ENCODE results near the gene C1orf232. TPM values are rescaled to one million over a fixed set of nuclear protein-coding genes. Genes with fewer than 3 reads are reported as not detected.

C1orf232 gene
- total and polyA plus RNA-seq, 2 of the 8 experiments (the other 6 are each of a cell fraction or from before 2014, with no cell fraction given): not detected

- no peak for TF ChIP-seq POU5F1 (IDR thresholded peaks at IDR 0.05; ENCODE audit: low read depth, low read length)
These were observed 42.8 kb downstream of the C1orf232 start (continued) for GRCh38 chr1:26125946-26126320.

- H2BK15ac ChIP-seq (ENCODE audit: low read length): no peak overlapping the region
- H3K79me1 ChIP-seq (ENCODE audit: low read depth, low read length): no peaks in the 10 kb centered on the region
- no peak overlapping the region for H3K4me2 ChIP-seq (ENCODE audit: insufficient read depth in 1 of 2, low read depth in 2 of 2, low read length in 2 of 2)
- no peaks in the 10 kb centered on the region for H3K79me2 ChIP-seq (ENCODE audit: control insufficient read depth in 1 of 2, insufficient read depth in 2 of 2, low read length in 2 of 2)
- H2BK5ac ChIP-seq (ENCODE audit: low read depth, low read length): no peak overlapping the region
- no peak overlapping the region for H2AK5ac ChIP-seq (ENCODE audit: low read depth, low read length)
- no peaks in the 10 kb centered on the region for H3K9me3 ChIP-seq (ENCODE audit: insufficient read depth in 2 of 2, low read depth in 1 of 2, low read length in 1 of 2)
- DNase-seq (ENCODE audit: low read depth in 1 of 2, low spot score in 2 of 2) (no peak), FAIRE-seq (no peak)
- no peak overlapping the region for H3K14ac ChIP-seq (ENCODE audit: insufficient read length)
- H4K20me1 ChIP-seq (replicated peaks in 1 of 2; ENCODE audit: control insufficient read depth in 1 of 2, insufficient read depth in 2 of 2, low read length in 2 of 2): peaks cover 0 to 2% of the 10 kb centered on the region in 2 experiments
- no peak overlapping the region for H2BK12ac ChIP-seq (ENCODE audit: low read depth, low read length)
- no peak overlapping the region for H3K18ac ChIP-seq (ENCODE audit: extremely low read depth, low read length)
- H3K4me1 ChIP-seq (replicated peaks in 1 of 4; ENCODE audit: control insufficient read depth in 3 of 4, insufficient read depth in 4 of 4, low read length in 3 of 4): no peaks in the 10 kb centered on the region
- ChIA-PET CTCF (ENCODE audit: partially characterized antibody) (interaction anchor here (1.3 to 4.2 kb wide), 3 partner anchors 14 to 19 kb away, joined by 4 to 44 read pairs (median 6); no protein-coding TSS in a partner anchor), POLR2A (ENCODE audit: partially characterized antibody) (no interaction called here)
- H3K4ac ChIP-seq (replicated peaks; ENCODE audit: insufficient read length, low read depth, low read length): no peak overlapping the region
- H3K4me3 ChIP-seq (ENCODE audit: extremely low read depth in 1 of 4, insufficient read depth in 2 of 4, low read depth in 3 of 4, low read length in 4 of 4): no peak overlapping the region
- no peak overlapping the region for H2BK20ac ChIP-seq (ENCODE audit: low read length)
- no peak overlapping the region for H3K56ac ChIP-seq (replicated peaks; ENCODE audit: insufficient read length, low read depth, low read length)
- no peak overlapping the region for H3K9ac ChIP-seq (replicated peaks in 1 of 4; ENCODE audit: extremely low read depth in 1 of 4, low read depth in 3 of 4, low read length in 3 of 4)
- no peaks in the 10 kb centered on the region for H3K27me3 ChIP-seq (replicated peaks in 1 of 4; ENCODE audit: control insufficient read depth in 3 of 4, extremely low read depth in 1 of 4, insufficient read depth in 3 of 4, low read length in 3 of 4)
- TF ChIP-seq SAP30 (IDR thresholded peaks at IDR 0.05; ENCODE audit: insufficient read depth, insufficient replicate concordance, low read length) (no peak), TEAD4 (IDR thresholded peaks at IDR 0.05; ENCODE audit: low read depth, low read length) (no peak), TAF7 (optimal IDR thresholded peaks at IDR 0.05; ENCODE audit: borderline replicate concordance, low read depth, low read length) (no peak), POLR2AphosphoS5 (IDR thresholded peaks at IDR 0.05; ENCODE audit: low read depth, low read length) (no peak), KDM4A (IDR thresholded peaks at IDR 0.05; ENCODE audit: low read depth, low read length, severe bottlenecking) (no peak)
- H4K8ac ChIP-seq (ENCODE audit: extremely low read depth, insufficient read depth, low read length): no peak overlapping the region
- H2AFZ ChIP-seq (ENCODE audit: low read length): no peak overlapping the region
- H3K36me3 ChIP-seq (ENCODE audit: control insufficient read depth in 2 of 4, insufficient read depth in 4 of 4, low read length in 3 of 4): peaks cover 0 to 9% (median 0%) of the 10 kb centered on the region in 4 experiments; a peak in 2 of 8 replicates
- no peak overlapping the region for H4K91ac ChIP-seq (replicated peaks; ENCODE audit: insufficient read length, low read length)
- no peak overlapping the region for H3K23ac ChIP-seq (ENCODE audit: insufficient read length)
- H2BK120ac ChIP-seq (replicated peaks; ENCODE audit: low read depth, low read length): no peak overlapping the region
- H4K5ac ChIP-seq (ENCODE audit: insufficient read length, low read depth, low read length): no peak overlapping the region
- no peaks in the 10 kb centered on the region; the same call in 1 of the 2 replicates for H3K23me2 ChIP-seq (ENCODE audit: low read depth, low read length)
- H3K27ac ChIP-seq (ENCODE audit: low read depth, low read length): no peak overlapping the region
These were observed 43.4 kb downstream of the C1orf232 start for GRCh38 chr1:26125382-26125781.

Data from H1 (cell line).